ENCODE measurements around the gene TXNL4B.

Gene TXNL4B

GRCh38 chr16:72093448-72094265 lies at the start of gene TXNL4B, which contains the start of gene DHX38:
TSS of gene TXNL4B (minus strand) at chr16:72093620. CDS start at chr16:72090749, 2,871 bp downstream.
TSS of gene DHX38 (plus strand) at chr16:72093847. CDS start at chr16:72096158, 2,311 bp downstream.
- no peaks in the 10 kb centered on the region for H3K27me3 ChIP-seq
- H3K9me3 ChIP-seq = no peaks in the 10 kb centered on the region
- TF ChIP-seq CTCF (IDR thresholded peaks at IDR 0.05) = peak; percentile 23
- peak within 1 kb of the TSS; percentile 91 for H3K27ac ChIP-seq
- peaks cover 52% of the 10 kb centered on the region for H3K36me3 ChIP-seq
- H3K4me1 ChIP-seq (ENCODE audit: control insufficient read depth in 1 of 2, insufficient read depth in 1 of 2, low read depth in 1 of 2, low read length in 1 of 2) = peaks cover 25 to 37% of the 10 kb centered on the region in 2 experiments
- H3K4me3 ChIP-seq (ENCODE audit: low read depth in 1 of 2, low read length in 1 of 2) = peak within 1 kb of the TSS; percentile 93 to 95

GRCh38 chr16:72142476-72142875 lies 49.1 kb upstream of the TXNL4B start:
- no peaks in the 10 kb centered on the region for H3K4me1 ChIP-seq (ENCODE audit: control insufficient read depth in 1 of 2, insufficient read depth in 1 of 2, low read depth in 1 of 2, low read length in 1 of 2)
- H3K36me3 ChIP-seq = no peaks in the 10 kb centered on the region
- H3K27ac ChIP-seq = no peak overlapping the region
- no peaks in the 10 kb centered on the region for H3K9me3 ChIP-seq
- no peak overlapping the region for H3K4me3 ChIP-seq (ENCODE audit: low read depth in 1 of 2, low read length in 1 of 2)
- no peaks in the 10 kb centered on the region for H3K27me3 ChIP-seq
- TF ChIP-seq CTCF (IDR thresholded peaks at IDR 0.05) = no peak

GRCh38 chr16:72139908-72140307 lies 46.5 kb upstream of the TXNL4B start:
- Histone ChIP-seq H3K36me3 (no peaks in the 10 kb centered on the region), H3K9me3 (no peaks in the 10 kb centered on the region), H3K4me1 (ENCODE audit: control insufficient read depth in 1 of 2, insufficient read depth in 1 of 2, low read depth in 1 of 2, low read length in 1 of 2) (no peaks in the 10 kb centered on the region), H3K4me3 (ENCODE audit: low read depth in 1 of 2, low read length in 1 of 2) (no peak overlapping the region), H3K27ac (no peak overlapping the region), H3K27me3 (no peaks in the 10 kb centered on the region)
- TF ChIP-seq CTCF (IDR thresholded peaks at IDR 0.05) = no peak

- Histone ChIP-seq H3K9me3 (no peaks in the 10 kb centered on the region), H3K4me1 (ENCODE audit: control insufficient read depth in 1 of 2, insufficient read depth in 1 of 2, low read depth in 1 of 2, low read length in 1 of 2) (no peaks in the 10 kb centered on the region), H3K27ac (no peak overlapping the region), H3K4me3 (ENCODE audit: low read depth in 1 of 2, low read length in 1 of 2) (no peak overlapping the region), H3K27me3 (no peaks in the 10 kb centered on the region), H3K36me3 (no peaks in the 10 kb centered on the region)
- no peak for TF ChIP-seq CTCF (IDR thresholded peaks at IDR 0.05)
These were observed 44.7 kb upstream of the TXNL4B start for GRCh38 chr16:72138064-72138572.

- Histone ChIP-seq H3K9me3 (no peaks in the 10 kb centered on the region), H3K36me3 (no peaks in the 10 kb centered on the region), H3K27ac (no peak overlapping the region), H3K4me1 (ENCODE audit: control insufficient read depth in 1 of 2, insufficient read depth in 1 of 2, low read depth in 1 of 2, low read length in 1 of 2) (no peaks in the 10 kb centered on the region), H3K27me3 (no peaks in the 10 kb centered on the region), H3K4me3 (ENCODE audit: low read depth in 1 of 2, low read length in 1 of 2) (no peak overlapping the region)
- no peak for TF ChIP-seq CTCF (IDR thresholded peaks at IDR 0.05)
These were observed 44.1 kb upstream of the TXNL4B start for GRCh38 chr16:72137380-72138063.
